ENCODE data around the gene LY86. TPM values are rescaled to one million over a fixed set of nuclear protein-coding genes. Genes with fewer than 3 reads are reported as not detected.

LY86 gene
- total and polyA plus RNA-seq, 2 donors (not counting 1 experiment from before 2014, with no cell fraction given) = 68.7 to 90.2 TPM

GRCh38 chr6:6595025-6595424 is 6.5 kb downstream of the LY86 start:
- CTCF ChIA-PET = no interaction called here
- peak overlapping the region; percentile 14 for H3K4me3 Mint-ChIP-seq
- peaks cover 0 to 63% of the 10 kb centered on the region in 2 experiments for H3K36me3 ChIP-seq (replicated peaks in 1 of 2; ENCODE audit: control extremely low read depth in 1 of 2, control insufficient read depth in 1 of 2, extremely low read depth in 1 of 2, insufficient read depth in 2 of 2, low read length in 1 of 2)

DNA sequence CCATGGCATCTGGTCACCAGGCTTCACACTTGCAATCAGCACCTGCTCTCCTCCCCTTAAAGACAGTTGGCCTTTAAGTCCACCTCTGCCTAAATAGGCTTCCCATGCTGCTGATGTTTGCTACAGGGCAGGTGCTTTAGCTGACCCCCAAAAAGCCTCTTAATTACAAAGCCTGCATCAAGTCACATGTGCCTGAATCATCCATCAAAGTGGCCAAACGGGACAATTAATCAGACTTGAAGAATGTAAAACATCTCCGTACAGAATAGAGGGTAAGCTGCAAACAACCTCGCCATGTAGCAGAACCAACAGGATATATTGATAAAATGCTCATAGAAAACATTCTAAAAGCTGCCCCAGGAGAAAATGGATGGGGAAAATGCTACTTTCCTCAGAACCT is 7.4 kb downstream of the LY86 start:
- H3K27me3 Mint-ChIP-seq = no peaks in the 10 kb centered on the region
- no peak overlapping the region for H2AFZ ChIP-seq (ENCODE audit: insufficient read depth, low read depth, low read length, poor library complexity, severe bottlenecking)
- H3K79me2 ChIP-seq (ENCODE audit: control insufficient read depth, insufficient read depth, low read length) = peaks cover 96% of the 10 kb centered on the region
- peaks cover 90% of the 10 kb centered on the region for H3K4me1 Mint-ChIP-seq
- no peak for DNase-seq
- H3K9me3 Mint-ChIP-seq (ENCODE audit: insufficient read depth) = no peaks in the 10 kb centered on the region
- no peaks in the 10 kb centered on the region for H3K27me3 ChIP-seq (replicated peaks in 1 of 4; ENCODE audit: control extremely low read depth in 1 of 4, control insufficient read depth in 3 of 4, insufficient read depth in 4 of 4, low read length in 3 of 4)
- ATAC-seq (ENCODE audit: low read depth) = no peak
- intact Hi-C loops (cut with micrococcal nuclease) = no loop called here
- TF ChIP-seq EZH2 (IDR thresholded peaks at IDR 0.05; ENCODE audit: borderline replicate concordance, insufficient read depth, low read depth, low read length, poor library complexity, severe bottlenecking) (no peak), CTCF (IDR thresholded peaks at IDR 0.05) (no peak)
- H3K36me3 ChIP-seq (replicated peaks in 1 of 2; ENCODE audit: control extremely low read depth in 1 of 2, control insufficient read depth in 1 of 2, extremely low read depth in 1 of 2, insufficient read depth in 2 of 2, low read length in 1 of 2) = peaks cover 0 to 66% of the 10 kb centered on the region in 2 experiments
- H4K20me1 ChIP-seq (ENCODE audit: control insufficient read depth, insufficient read depth, low read length, poor library complexity, severe bottlenecking) = peaks cover 41% of the 10 kb centered on the region
- WGBS (ENCODE audit: insufficient coverage) = no CpG with 5 or more reads among the region's 3 CpGs
- peaks cover 79 to 86% of the 10 kb centered on the region in 2 donors for H3K4me1 ChIP-seq (ENCODE audit: control insufficient read depth in 2 of 2, insufficient read depth in 2 of 2, low read length in 2 of 2)
- peak overlapping the region; percentile 75 for H3K27ac Mint-ChIP-seq
- peak overlapping the region; percentile 23 to 91 for H3K27ac ChIP-seq (ENCODE audit: low read length in 2 of 2)
- POLR2A ChIA-PET = no interaction called here
- H3K4me3 Mint-ChIP-seq = peak overlapping the region; percentile 42
- no peak overlapping the region for H3K4me3 ChIP-seq (ENCODE audit: control extremely low read depth in 1 of 5, extremely low read depth in 1 of 5, insufficient read depth in 1 of 5, low read depth in 2 of 5, low read length in 4 of 5)
- peak overlapping the region; percentile 47 for H3K4me2 ChIP-seq (replicated peaks; ENCODE audit: low read depth, low read length, poor library complexity, severe bottlenecking)
- no peak overlapping the region for H3K9ac ChIP-seq (ENCODE audit: low read length)
- peaks cover 0 to 3% (median 0%) of the 10 kb centered on the region in 3 donors for H3K9me3 ChIP-seq (ENCODE audit: control extremely low read depth in 1 of 3, control insufficient read depth in 2 of 3, insufficient read depth in 1 of 3, low read length in 2 of 3)
- CTCF ChIA-PET = interaction anchor here (1.0 to 3.0 kb wide), 3 partner anchors 9 to 49 kb away, joined by 3 to 9 read pairs (median 3); no protein-coding TSS in a partner anchor

More at GRCh38 chr6:6595025-6595424, 6.5 kb downstream of the LY86 start:
- POLR2A ChIA-PET = no interaction called here
- peaks cover 89 to 95% of the 10 kb centered on the region in 2 donors for H3K4me1 ChIP-seq (ENCODE audit: control insufficient read depth in 2 of 2, insufficient read depth in 2 of 2, low read length in 2 of 2)
- H3K9me3 ChIP-seq (ENCODE audit: control extremely low read depth in 1 of 3, control insufficient read depth in 2 of 3, insufficient read depth in 1 of 3, low read length in 2 of 3) = peaks cover 0 to 3% (median 0%) of the 10 kb centered on the region in 3 donors
- peak overlapping the region in 1 of 2 donors; percentile 91 for H3K27ac ChIP-seq (ENCODE audit: low read length in 2 of 2)
- no peak overlapping the region for H3K4me3 ChIP-seq (ENCODE audit: control extremely low read depth in 1 of 5, extremely low read depth in 1 of 5, insufficient read depth in 1 of 5, low read depth in 2 of 5, low read length in 4 of 5)
- DNase-seq (no peak), ATAC-seq (ENCODE audit: low read depth) (no peak)
- 100% methylated on average over 3 of the region's 3 CpGs for WGBS (ENCODE audit: insufficient coverage)
- Mint-ChIP-seq H3K27ac (peak overlapping the region; percentile 83), H3K9me3 (ENCODE audit: insufficient read depth) (no peaks in the 10 kb centered on the region), H3K4me1 (peaks cover 93% of the 10 kb centered on the region), H3K27me3 (no peaks in the 10 kb centered on the region)
- TF ChIP-seq EZH2 (IDR thresholded peaks at IDR 0.05; ENCODE audit: borderline replicate concordance, insufficient read depth, low read depth, low read length, poor library complexity, severe bottlenecking) (no peak), CTCF (IDR thresholded peaks at IDR 0.05) (peak; percentile 10)
- peak overlapping the region; percentile 23 for H3K4me2 ChIP-seq (replicated peaks; ENCODE audit: low read depth, low read length, poor library complexity, severe bottlenecking)
- H2AFZ ChIP-seq (ENCODE audit: insufficient read depth, low read depth, low read length, poor library complexity, severe bottlenecking) = no peak overlapping the region
- peaks cover 97% of the 10 kb centered on the region for H3K79me2 ChIP-seq (ENCODE audit: control insufficient read depth, insufficient read depth, low read length)
- H4K20me1 ChIP-seq (ENCODE audit: control insufficient read depth, insufficient read depth, low read length, poor library complexity, severe bottlenecking) = peaks cover 34% of the 10 kb centered on the region
- no peaks in the 10 kb centered on the region for H3K27me3 ChIP-seq (replicated peaks in 1 of 4; ENCODE audit: control extremely low read depth in 1 of 4, control insufficient read depth in 3 of 4, insufficient read depth in 4 of 4, low read length in 3 of 4)
- intact Hi-C loops (cut with micrococcal nuclease) = no loop called here
- H3K9ac ChIP-seq (ENCODE audit: low read length) = no peak overlapping the region

Measured in B cell (primary cell).